Measurements from ENCODE around the gene CDK5R2. TPM values are rescaled to one million over a fixed set of nuclear protein-coding genes. Genes with fewer than 3 reads are reported as not detected.
"Not testable (repeated sequence)": the region's sequence is repeated elsewhere in the genome, so short reads cannot be mapped to it uniquely, and the experiment has no call there.

Gene CDK5R2
- total RNA-seq, 2 donors from 2014 or later: not detected

GRCh38 chr2:218927422-218927821 lies 32.0 kb upstream of the CDK5R2 start:
- no peak for DNase-seq (ENCODE audit: low spot score)
- Histone ChIP-seq H3K27ac (no peak overlapping the region), H3K27me3 (replicated peaks; ENCODE audit: insufficient read depth) (no peaks in the 10 kb centered on the region), H3K36me3 (no peaks in the 10 kb centered on the region), H3K9me3 (no peaks in the 10 kb centered on the region), H3K4me3 (no peak overlapping the region), H3K4me1 (replicated peaks) (no peaks in the 10 kb centered on the region)
- intact Hi-C loops (cut with DNase I): no loop called here
- TF ChIP-seq POLR2AphosphoS5 (IDR thresholded peaks at IDR 0.05) (no peak), CTCF (IDR thresholded peaks at IDR 0.05) (no peak), POLR2A (IDR thresholded peaks at IDR 0.05) (no peak)
- WGBS: 54% methylated on average over 2 of the region's 2 CpGs

GRCh38 chr2:218927876-218928275 lies 31.6 kb upstream of the CDK5R2 start:
- no peaks in the 10 kb centered on the region for H3K36me3 ChIP-seq
- intact Hi-C loops (cut with DNase I): no loop called here
- no peak for TF ChIP-seq POLR2AphosphoS5 (IDR thresholded peaks at IDR 0.05)
- H3K4me1 ChIP-seq (replicated peaks): no peaks in the 10 kb centered on the region
- no peak for DNase-seq (ENCODE audit: low spot score)
- H3K27me3 ChIP-seq (replicated peaks; ENCODE audit: insufficient read depth): no peaks in the 10 kb centered on the region
- WGBS: 59% methylated on average over 4 of the region's 4 CpGs
- no peak overlapping the region for H3K27ac ChIP-seq
- H3K4me3 ChIP-seq: no peak overlapping the region
- no peaks in the 10 kb centered on the region for H3K9me3 ChIP-seq

- H3K4me3 ChIP-seq; H3K9me3 ChIP-seq; H3K27me3 ChIP-seq (replicated peaks; ENCODE audit: insufficient read depth); intact Hi-C loops (cut with DNase I); H3K36me3 ChIP-seq; DNase-seq (ENCODE audit: low spot score); H3K27ac ChIP-seq; H3K4me1 ChIP-seq (replicated peaks): not testable (repeated sequence)
- 85% methylated on average over 10 of the region's 10 CpGs for WGBS
Measured at GRCh38 chr2:218930488-218930887, 29.0 kb upstream of the CDK5R2 start.

- H3K36me3 ChIP-seq; H3K4me3 ChIP-seq; H3K27ac ChIP-seq; H3K27me3 ChIP-seq (replicated peaks; ENCODE audit: insufficient read depth); DNase-seq (ENCODE audit: low spot score); H3K9me3 ChIP-seq; H3K4me1 ChIP-seq (replicated peaks); intact Hi-C loops (cut with DNase I): not testable (repeated sequence)
- WGBS: 88% methylated on average over 6 of the region's 25 CpGs
Measured at GRCh38 chr2:218931751-218932150, 27.7 kb upstream of the CDK5R2 start.

GRCh38 chr2:218944759-218945404 lies 14.6 kb upstream of the CDK5R2 start:
- no peaks in the 10 kb centered on the region for H3K4me1 ChIP-seq (replicated peaks)
- H3K9me3 ChIP-seq: no peaks in the 10 kb centered on the region
- WGBS: 72% methylated on average over 1 of the region's 1 CpG
- H3K27me3 ChIP-seq (replicated peaks; ENCODE audit: insufficient read depth): no peaks in the 10 kb centered on the region
- no peak for DNase-seq (ENCODE audit: low spot score)
- intact Hi-C loops (cut with DNase I): no loop called here
- H3K4me3 ChIP-seq: no peak overlapping the region
- H3K27ac ChIP-seq: no peak overlapping the region
- no peaks in the 10 kb centered on the region for H3K36me3 ChIP-seq
- no peak for TF ChIP-seq POLR2A (IDR thresholded peaks at IDR 0.05)
- no peak for TF ChIP-seq POLR2AphosphoS5 (IDR thresholded peaks at IDR 0.05)
- no peak for TF ChIP-seq CTCF (IDR thresholded peaks at IDR 0.05)

GRCh38 chr2:218946621-218947020 lies 12.8 kb upstream of the CDK5R2 start:
- TF ChIP-seq CTCF (IDR thresholded peaks at IDR 0.05) (no peak), POLR2AphosphoS5 (IDR thresholded peaks at IDR 0.05) (no peak), POLR2A (IDR thresholded peaks at IDR 0.05) (no peak)
- Histone ChIP-seq H3K9me3 (no peaks in the 10 kb centered on the region), H3K4me1 (replicated peaks) (no peaks in the 10 kb centered on the region), H3K27ac (no peak overlapping the region), H3K27me3 (replicated peaks; ENCODE audit: insufficient read depth) (no peaks in the 10 kb centered on the region), H3K4me3 (no peak overlapping the region), H3K36me3 (no peaks in the 10 kb centered on the region)
- intact Hi-C loops (cut with DNase I): no loop called here
- DNase-seq (ENCODE audit: low spot score): no peak
- WGBS: 88% methylated on average over 1 of the region's 1 CpG

All from prostate gland (tissue), 2 donors.